Lower leg skin (tissue), 4 donors: ENCODE measurements around the gene ALX4. TPM values are rescaled to one million over a fixed set of nuclear protein-coding genes. Genes with fewer than 3 reads are reported as not detected.

Source experiments
- DNase-seq, 2 donors: peaks; one replicate each; pipeline ENCODE4 v3.0.0-alpha.2; 2019; ENCODE audit warnings: low spot score in 2 of 2
- H3K4me3 ChIP-seq: fragments of 200-600 bp; sonication (generic); 2 replicates; pipeline ENCODE4 v1.5.1; 2017; ENCODE audit warnings: mild to moderate bottlenecking, low read depth; ENCODE audit not compliant: poor library complexity, severe bottlenecking
- CTCF ChIP-seq, 3 donors: fragments of 450-650 bp; IDR thresholded peaks; one replicate each; pipeline ENCODE4 v1.5.1; 2016; ENCODE audit warnings: antibody characterized with exemption in 3 of 3, mild to moderate bottlenecking in 3 of 3, moderate library complexity in 2 of 3
- POLR2A ChIP-seq, 2 donors: fragments of 450-650 bp; IDR thresholded peaks; one replicate each; pipeline ENCODE4 v1.6.1; 2016 to 2017; ENCODE audit warnings: antibody characterized with exemption in 2 of 2, mild to moderate bottlenecking in 1 of 2, moderate library complexity in 1 of 2
- WGBS, 2 donors: methylation state at CpG; one replicate each; pipeline ENCODE4 v1.1.5; 2018; 5-methylcytosine and 5-hydroxymethylcytosine counted together
- intact Hi-C: fragments of 100-400 bp; cut with DNase I; formaldehyde crosslinking; loops from one replicate; pipeline ENCODE4 v1.15.0; 2023; ENCODE audit warnings: low total_unique reads
- total RNA-seq, 4 donors: library from RNA; depleted of rRNA; stranded (reverse); fragments of >200 nt; gene quantifications; one replicate each; pipeline ENCODE4 v1.1.0, GENCODE V29; 2016

The ALX4 gene
- total RNA-seq, 4 donors from 2014 or later: 0.04 to 1.7 (median 0.96) TPM; not detected in 1

- TF ChIP-seq CTCF (IDR thresholded peaks at IDR 0.05) (no peak), POLR2A (IDR thresholded peaks at IDR 0.05) (no peak)
- WGBS, 2 donors: 97% methylated on average over 2 of the region's 2 CpGs
- intact Hi-C loops: no loop called here
- DNase-seq: no peak
- H3K4me3 ChIP-seq: no peak overlapping the region
Measured at GRCh38 chr11:44236296-44236695, 73.6 kb downstream of the ALX4 start.

GRCh38 chr11:44235765-44236201, 74.2 kb downstream of the ALX4 start:
- TF ChIP-seq CTCF (IDR thresholded peaks at IDR 0.05) (no peak), POLR2A (IDR thresholded peaks at IDR 0.05) (no peak)
- intact Hi-C loops: no loop called here
- DNase-seq: no peak
- no peak overlapping the region for H3K4me3 ChIP-seq
- 77 to 79% methylated on average over 8 of the region's 8 CpGs for WGBS, 2 donors

- 79 to 87% methylated on average over 3 of the region's 3 CpGs for WGBS, 2 donors
Measured at GRCh38 chr11:44229624-44230023, 80.3 kb downstream of the ALX4 start.

DNA sequence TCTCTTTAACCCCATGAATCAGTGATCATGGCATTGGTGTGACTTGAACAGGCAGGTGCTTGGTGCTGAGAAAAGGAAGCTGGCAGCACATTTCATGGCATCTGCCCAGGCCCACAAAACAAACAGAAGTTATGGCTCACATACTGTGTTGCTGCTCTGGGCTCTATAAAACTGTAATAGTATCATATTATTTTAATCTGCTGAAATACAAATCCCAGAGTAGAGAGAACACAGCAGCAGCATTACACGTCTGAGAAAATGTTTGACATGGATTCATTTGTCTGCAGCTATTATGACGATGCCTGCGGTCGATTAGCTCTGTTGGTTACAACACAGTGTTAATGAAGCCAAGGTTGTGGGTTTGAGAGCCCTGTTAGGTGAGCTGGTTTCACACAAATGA, 80.8 kb downstream of the ALX4 start:
- TF ChIP-seq CTCF (IDR thresholded peaks at IDR 0.05): no peak
- TF ChIP-seq POLR2A (IDR thresholded peaks at IDR 0.05): no peak
- no peak for DNase-seq
- 81 to 85% methylated on average over 4 of the region's 4 CpGs for WGBS, 2 donors
- intact Hi-C loops: no loop called here
- no peak overlapping the region for H3K4me3 ChIP-seq

More at GRCh38 chr11:44229624-44230023, 80.3 kb downstream of the ALX4 start:
- no peak overlapping the region for H3K4me3 ChIP-seq
- TF ChIP-seq CTCF (IDR thresholded peaks at IDR 0.05): no peak
- no peak for TF ChIP-seq POLR2A (IDR thresholded peaks at IDR 0.05)
- intact Hi-C loops: no loop called here
- DNase-seq: no peak

DNA sequence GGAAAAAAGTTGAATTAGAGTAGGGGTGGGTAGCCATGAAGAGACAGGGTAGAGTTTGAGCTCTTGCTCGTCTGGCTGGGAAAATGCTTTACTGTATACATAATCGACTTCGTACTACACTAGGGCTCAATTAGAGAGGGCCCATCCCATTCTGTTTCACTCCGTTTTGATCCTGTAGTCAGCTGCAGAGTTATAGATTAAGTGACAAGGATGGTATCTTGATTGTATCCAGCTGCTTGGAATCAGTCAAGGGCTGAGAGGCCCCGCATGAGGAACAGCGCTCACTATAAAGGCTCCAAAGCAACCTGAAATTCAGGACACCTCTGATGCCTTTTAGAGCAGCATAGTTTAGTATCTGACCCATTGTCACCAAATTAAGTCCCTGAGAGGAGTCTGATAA, 81.6 kb downstream of the ALX4 start:
- intact Hi-C loops: no loop called here
- 90 to 93% methylated on average over 6 of the region's 6 CpGs for WGBS, 2 donors
- H3K4me3 ChIP-seq: no peak overlapping the region
- DNase-seq: no peak
- TF ChIP-seq CTCF (IDR thresholded peaks at IDR 0.05): no peak
- no peak for TF ChIP-seq POLR2A (IDR thresholded peaks at IDR 0.05)

DNA sequence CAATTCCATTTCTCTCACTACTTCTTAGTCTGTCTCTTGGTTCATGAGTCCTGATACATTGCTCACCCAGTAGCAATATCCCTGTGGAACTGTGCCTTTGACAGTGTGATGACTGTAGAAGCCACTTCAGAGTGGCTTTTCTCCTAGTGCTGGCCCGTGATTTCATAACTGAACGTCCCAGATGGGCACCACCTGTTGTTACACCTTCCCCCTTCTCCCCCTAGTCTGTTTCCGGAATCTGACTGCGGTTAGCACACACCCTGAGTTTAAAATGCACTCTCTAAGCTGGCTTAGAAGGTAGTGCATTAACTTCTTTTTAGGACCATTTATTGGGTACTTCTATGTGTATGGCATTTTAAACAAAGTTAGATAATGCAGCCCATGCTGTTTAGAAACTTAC, 83.0 kb downstream of the ALX4 start:
- TF ChIP-seq POLR2A (IDR thresholded peaks at IDR 0.05) (no peak), CTCF (IDR thresholded peaks at IDR 0.05) (no peak)
- intact Hi-C loops: no loop called here
- WGBS, 2 donors: 64 to 92% methylated on average over 3 to 4 of the region's 4 CpGs

More for the DNA sequence above, 83.0 kb downstream of the ALX4 start:
- no peak overlapping the region for H3K4me3 ChIP-seq
- no peak for DNase-seq
